Caki2 (cell line): ENCODE data around the gene CA4. TPM values are rescaled to one million over a fixed set of nuclear protein-coding genes. Genes with fewer than 3 reads are reported as not detected.

Experiments
- DNase-seq: peaks from one replicate; pipeline ENCODE4 v3.0.0-alpha.2; 2015; ENCODE audit warnings: low read depth
- in situ Hi-C: cut with HindIII; loops from 2 replicates; pipeline ENCODE4 v1.10.0; 2016; ENCODE audit warnings: low sequenced_read_pairs, low pct_unique_long_range_greater_than_20kb, mixed read lengths
- total RNA-seq: library from RNA; depleted of rRNA; stranded (reverse); fragments of >200 nt; shearing (Covaris generic); gene quantifications from 2 replicates; pipeline ENCODE4 v1.2.3, GENCODE V29; 2014; ENCODE audit warnings: low replicate concordance

The CA4 gene
- total RNA-seq, 1 experiment from 2014 or later: not detected

DNA sequence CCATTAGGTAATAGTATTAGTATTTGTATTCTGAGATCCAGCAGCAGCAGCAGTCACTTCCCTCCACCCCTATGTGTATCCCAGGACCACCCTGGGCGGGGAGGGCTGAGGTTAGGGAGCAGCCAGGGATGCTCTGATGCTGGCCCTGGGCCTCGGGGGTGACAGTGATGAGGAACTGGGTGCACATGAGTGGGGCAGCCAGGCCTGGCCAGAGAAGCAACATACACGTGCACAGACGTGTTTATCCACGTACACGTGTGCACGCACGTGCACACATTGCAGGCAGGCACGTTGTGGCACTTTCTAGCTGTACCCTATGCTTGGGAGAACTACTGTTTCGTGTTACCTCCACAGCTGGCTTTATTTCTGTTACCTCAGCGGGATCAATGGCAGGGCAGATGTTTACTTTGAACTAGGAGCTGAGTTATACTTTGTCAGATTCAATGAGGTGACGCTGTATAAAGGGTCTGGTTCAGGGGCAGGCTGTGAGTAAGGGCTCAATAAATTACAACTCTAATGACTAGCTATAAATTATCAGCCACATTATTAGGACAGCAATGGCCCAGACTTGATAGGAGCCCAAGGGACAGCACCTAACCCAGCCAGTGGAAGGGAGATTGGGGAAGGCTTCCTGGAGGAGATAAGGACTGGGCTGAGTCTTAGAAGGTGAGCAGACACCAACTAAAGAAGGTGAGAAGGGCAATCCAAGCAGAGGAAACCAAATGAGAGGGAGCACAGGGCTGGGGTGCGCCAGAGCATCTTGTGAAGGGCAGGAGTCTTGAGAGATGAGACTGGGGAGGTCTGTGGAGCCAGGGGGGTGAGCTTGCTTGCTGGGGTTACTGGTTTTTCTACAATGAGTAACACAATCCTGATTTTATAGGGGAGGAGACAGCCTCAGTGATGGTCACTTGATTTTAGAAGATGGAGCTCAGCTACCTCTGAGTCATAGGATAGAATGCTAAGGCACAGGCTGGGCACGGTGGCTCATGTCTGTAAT lies 22.4 kb upstream of the CA4 start:
- in situ Hi-C loops: loop anchor here (25.0 kb wide), 1 partner anchor 110 kb away; no protein-coding TSS in a partner anchor
- DNase-seq: no peak

DNA sequence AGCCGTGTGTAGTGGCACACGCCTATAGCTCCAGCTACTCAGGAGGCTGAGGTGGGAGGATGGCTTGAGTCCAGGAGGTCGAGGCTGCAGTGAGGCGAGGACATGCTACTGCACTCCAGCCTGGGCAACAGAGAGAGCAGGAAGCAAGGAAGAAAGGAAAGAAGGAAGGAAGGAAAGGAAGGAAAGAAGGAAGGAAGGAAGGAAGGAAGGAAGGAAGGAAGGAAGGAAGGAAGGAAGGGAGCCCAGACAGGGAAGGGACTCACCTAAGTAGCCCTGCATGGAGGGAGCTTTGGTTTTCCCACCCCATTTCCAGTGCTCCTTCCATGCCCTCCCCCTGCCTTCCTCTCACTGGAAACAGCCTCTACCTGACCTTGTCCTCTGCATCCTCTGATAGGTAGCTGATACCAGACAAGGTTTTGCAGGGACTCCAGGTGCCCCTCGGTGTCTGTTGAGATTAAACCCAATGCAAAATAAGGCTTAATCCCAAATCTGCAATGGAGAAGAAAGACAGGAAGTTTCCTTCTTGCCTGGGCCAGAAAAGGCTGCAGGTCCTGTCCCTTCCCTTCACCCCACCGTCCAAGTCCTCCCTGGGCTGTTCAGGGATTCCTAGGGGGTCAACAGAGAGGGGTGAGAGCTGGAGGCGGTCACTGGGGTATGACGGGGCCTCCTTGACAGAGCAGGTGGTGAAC lies 21.5 kb upstream of the CA4 start:
- DNase-seq: no peak
- in situ Hi-C loops: loop anchor here (25.0 kb wide), 1 partner anchor 109 kb away; no protein-coding TSS in a partner anchor

DNA sequence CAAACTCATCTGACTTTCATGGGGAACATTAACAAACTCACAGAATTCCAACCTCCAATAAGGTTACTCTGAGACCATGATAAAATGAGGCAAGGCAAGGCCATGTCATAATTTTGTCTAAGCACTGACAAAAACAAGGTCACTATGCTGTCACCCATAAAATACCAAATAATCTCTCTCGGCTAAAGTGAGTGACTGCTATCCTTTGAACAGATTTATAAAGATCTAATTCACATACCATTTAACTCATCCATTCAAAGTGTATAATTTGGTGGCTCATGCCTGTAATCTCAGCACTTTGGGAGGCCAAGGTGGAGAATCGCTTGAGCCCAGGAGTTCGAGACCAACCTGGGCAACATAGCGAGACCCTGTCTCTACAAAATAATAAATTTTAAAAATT lies 20.6 kb upstream of the CA4 start:
- no peak for DNase-seq
- in situ Hi-C loops: loop anchor here (25.0 kb wide), 1 partner anchor 108 kb away; no protein-coding TSS in a partner anchor

DNA sequence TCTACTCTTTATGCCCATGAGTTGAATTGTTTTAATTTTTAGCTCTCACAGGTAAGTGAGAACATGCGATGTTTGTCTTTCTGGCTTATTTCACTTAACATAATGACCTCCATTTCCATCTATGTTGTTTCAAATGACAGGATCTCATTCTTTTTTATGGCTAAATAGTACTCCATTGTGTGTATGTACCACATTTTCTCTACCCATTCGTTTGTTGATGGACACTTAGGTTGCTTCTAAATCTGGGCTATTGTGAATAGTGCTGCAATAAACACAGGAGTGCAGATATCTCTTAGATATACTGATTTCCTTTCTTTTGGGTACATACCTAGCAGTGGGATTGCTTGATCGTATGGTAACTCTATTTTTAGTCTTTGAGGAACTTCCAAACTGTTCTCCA lies 19.3 kb upstream of the CA4 start:
- in situ Hi-C loops: loop anchor here (25.0 kb wide), 1 partner anchor 107 kb away; no protein-coding TSS in a partner anchor
- DNase-seq: no peak

DNA sequence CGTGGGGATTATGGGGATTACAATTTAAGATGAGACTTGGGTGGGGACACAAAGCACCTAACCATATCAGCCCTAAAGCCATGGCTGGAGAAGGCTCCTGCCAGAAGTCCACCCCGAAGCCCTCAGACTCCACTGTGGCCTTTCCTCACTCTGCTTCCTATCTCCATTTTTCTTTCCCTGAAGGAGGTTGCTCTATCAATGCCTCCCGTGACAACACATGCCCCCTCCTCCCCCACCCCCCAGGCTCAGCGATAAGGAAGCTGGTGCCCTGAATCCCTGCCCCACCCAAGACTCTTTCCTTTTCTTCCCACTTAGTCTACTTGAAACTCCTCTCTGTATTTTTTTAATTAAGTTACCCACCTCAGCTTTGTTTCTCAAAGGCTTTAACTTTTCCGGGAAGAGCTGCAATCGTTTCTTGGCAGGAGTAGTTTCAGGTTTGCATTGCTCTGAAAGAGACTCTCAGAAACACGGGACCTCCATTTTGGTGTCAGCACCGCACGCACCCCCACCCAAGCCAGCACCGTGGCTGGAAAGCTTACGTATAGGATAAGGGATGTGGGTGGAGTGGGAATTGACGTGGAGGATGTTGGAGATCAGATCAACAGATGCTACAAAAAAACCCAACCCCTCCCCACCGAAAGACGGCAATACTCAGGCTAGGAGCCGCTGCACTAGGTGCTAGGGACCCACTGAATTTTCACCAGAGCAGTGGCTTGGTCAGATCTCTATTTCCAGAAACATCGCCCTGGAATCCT lies 15.2 kb upstream of the CA4 start:
- in situ Hi-C loops: loop anchor here (25.0 kb wide), 1 partner anchor 103 kb away; no protein-coding TSS in a partner anchor
- DNase-seq: peak; percentile 15

DNA sequence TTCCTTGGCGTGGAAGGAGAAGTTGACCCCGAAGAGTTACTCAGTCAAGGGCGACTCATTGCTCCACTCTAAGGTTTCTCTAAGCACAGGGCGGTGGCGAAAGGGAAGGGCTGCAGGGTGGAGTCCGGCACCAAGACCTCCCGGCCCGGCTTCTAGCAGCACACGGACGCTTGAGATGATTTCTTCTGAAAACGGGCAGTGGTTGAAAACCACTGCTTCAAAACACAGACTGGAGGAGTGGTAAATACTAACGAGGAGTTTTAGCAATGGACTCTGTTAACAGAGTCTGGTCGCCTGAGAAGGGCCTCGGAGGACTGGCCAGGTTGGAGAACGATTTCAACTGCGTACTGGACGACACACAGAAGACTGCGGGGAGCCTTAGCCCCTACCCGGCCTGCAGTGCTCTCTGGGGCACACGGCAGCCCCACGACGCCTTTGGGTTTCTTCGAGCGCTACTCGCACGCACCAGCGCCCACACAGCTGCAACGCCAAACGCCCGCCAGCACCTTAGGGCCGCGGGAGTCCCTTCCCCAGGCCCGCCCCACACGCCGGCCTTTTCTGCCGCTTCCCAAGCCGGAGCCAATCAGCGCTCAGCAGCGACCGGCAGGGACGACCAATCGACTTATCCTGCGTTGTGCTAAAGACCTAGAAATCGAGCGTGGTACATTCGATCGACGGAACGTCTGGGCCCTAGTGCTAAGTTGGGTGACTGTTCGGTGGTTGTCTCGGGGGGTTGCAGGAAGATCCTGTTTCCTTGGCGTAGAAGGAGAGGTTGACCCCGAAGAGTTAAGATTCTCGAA lies 14.4 kb upstream of the CA4 start:
- in situ Hi-C loops: loop anchor here (25.0 kb wide), 1 partner anchor 102 kb away; no protein-coding TSS in a partner anchor
- peak; percentile 84 for DNase-seq

DNA sequence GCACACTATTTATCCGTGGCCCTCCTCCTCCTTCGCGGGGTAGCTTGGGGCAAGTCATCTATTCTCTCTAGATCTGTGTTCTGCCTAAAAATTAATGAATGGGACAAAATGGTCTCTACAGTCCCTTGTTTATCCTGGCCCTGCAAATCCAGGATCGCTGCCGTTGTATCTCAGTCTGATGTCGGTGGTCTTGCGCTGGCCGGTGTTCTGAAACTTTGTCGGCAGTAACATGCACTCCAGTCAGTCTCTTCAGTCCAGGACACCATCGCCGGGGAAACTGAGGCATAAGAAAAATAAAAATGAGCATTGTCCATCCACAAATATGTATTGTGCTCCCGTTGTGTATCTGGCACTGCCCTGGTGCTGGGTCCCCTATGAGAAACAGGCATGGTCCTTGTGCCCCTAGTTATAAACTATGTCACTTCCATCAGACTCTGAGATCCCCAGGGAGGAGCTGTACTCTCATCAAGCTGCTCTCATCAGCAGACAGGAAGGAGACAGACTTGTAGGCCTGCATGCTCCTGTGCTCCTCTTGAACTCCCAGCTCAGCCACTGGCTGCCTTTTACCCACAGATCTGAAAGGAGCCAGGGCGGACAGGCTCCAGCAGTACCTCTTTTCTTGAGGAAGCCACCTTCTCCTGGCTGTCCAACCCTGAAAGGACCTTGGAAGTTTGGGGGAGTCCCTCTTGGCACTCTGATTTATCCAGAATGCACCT lies 13.7 kb upstream of the CA4 start:
- no peak for DNase-seq
- in situ Hi-C loops: loop anchor here (25.0 kb wide), 1 partner anchor 101 kb away; no protein-coding TSS in a partner anchor

DNA sequence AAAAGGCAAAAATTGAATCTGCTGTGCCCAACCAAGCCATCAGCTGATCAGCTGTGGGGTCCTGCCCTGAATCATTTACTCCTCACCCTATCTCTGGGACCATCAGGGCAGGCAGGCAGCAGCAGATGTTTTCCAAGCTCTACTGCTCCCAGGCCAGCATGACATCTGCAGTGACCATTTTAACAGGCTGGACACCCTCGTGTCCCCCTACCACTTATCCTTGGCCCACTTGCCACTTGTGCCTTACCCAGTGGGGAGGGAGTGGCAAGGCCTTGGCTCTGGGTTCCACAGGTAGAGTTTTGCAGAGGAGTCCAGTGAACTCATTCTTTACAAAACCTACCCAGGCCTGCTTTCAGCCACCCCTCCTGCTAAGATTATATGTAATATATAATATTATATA lies 12.0 kb upstream of the CA4 start:
- in situ Hi-C loops: loop anchor here (25.0 kb wide), 1 partner anchor 100 kb away; no protein-coding TSS in a partner anchor

DNA sequence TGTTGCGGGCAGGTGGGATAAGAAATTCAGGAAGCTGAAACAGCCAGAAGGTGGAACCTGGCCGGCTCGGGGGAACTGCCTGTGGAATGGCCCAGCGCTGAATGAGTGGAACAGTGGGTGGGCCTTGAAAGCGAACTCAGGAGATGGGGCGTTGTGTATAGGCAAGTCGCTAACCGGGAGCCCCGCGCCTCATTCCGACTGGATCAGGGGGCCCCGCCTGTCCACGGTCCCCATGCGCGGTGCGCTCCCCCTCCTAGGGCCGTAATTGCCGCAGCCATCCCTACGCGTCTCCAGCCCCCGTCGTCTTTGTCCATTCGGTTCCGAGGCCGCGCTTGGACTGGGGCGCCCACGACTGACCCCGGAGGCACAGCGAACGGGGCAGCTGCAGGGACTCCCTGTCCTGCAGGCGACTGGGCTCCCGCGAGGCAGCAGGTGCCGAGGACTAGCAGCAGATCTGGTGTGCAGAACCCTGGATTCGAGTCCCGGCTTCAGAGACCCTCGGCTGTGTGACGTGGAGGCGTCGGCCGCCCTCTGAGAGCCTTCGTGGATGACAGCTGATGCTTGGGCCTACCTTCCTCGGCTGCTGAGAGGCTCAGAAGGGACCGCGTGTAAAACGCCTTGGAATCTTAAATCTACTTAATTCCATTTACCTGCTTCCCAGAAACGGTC lies 10.9 kb upstream of the CA4 start:
- in situ Hi-C loops: loop anchor here (25.0 kb wide), 1 partner anchor 98 kb away; no protein-coding TSS in a partner anchor
- no peak for DNase-seq

More for the DNA sequence above, 12.0 kb upstream of the CA4 start:
- no peak for DNase-seq

DNA sequence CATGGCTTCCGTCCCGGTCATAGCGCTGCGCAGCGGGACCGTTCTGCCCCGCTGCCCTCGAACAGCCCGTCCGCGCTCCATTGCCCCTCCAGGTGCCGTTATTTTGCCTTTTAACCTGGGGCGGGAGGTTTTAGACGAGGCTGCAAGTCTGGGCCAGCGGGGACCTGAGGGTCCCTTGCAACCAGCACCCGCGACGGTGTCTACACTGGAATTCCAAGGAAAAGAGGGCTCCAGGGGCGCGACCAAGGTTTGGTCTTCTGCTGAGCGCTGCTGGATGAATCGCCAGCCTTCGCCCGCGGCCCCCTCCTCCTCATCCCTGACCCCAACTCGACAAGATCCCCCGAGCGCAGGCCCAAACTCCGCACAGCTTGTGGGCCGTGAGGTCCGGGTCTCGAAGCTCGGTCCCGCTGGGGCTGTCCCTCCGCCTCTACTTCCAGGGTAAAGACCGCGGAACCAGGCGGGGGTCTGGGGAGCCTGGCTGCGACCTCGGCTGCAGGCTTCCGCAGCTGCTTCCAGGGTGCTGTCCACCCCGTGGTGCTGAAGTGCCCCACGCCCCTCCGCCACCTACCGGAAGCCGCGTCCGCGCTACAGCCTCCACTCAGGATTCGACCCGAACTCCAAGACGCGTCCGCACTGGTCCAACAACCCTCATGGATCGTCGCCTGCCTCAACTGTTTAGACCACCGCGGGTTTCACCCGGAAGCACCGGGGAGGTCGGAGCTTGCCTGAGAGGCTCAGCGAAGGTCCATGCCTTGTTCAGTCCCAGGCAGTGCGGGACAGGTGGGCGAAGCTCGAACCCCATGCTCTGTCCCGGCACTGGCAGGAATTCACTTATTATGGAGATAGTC lies 10.1 kb upstream of the CA4 start:
- peak; percentile 52 for DNase-seq
- in situ Hi-C loops: loop anchor here (25.0 kb wide), 1 partner anchor 98 kb away; no protein-coding TSS in a partner anchor

DNA sequence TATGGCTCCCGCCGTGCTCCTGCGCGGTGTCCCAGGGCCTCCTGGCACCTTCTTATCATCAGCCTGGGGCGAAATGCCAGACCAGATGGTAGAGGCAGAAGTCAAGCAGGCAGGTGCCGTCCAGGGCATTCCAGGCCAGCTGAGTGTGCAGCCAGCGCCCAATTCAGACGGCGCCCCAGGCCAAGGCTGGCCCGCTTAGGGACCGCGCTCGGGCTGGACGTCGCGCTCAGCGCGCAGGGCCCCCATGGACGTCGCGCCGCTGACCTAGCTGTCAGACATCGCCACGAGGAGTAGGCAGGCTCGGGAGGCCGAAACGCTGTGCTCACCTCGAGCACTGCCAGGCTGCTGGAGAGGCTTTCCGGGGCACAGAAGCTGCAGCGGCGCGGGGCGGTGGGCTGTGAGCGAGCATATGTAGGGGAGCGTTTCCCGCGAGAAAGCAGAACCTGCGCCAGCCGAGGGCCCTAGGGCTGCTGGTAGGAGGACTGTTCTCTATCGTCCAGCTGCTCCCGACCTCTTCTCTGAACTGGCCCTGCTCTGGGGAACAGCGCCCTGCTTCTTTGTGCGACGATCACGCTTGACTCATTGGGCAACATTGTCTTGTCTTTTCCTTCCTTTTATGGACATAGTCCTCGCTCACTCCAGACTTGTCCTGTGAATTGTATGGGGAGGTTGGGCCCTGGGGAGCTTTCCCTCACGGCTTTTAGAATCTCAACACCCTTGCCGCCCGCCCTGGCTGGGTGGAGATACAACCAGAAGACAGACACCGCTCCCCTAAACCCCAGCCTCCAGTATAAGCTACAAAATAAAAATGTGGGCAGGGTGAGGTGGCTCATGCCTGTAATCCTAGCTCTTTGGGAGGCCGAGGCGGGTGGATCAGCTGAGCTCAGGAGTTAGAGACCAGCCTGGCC lies 8.4 kb upstream of the CA4 start:
- in situ Hi-C loops: loop anchor here (25.0 kb wide), 1 partner anchor 96 kb away; no protein-coding TSS in a partner anchor
- no peak for DNase-seq

DNA sequence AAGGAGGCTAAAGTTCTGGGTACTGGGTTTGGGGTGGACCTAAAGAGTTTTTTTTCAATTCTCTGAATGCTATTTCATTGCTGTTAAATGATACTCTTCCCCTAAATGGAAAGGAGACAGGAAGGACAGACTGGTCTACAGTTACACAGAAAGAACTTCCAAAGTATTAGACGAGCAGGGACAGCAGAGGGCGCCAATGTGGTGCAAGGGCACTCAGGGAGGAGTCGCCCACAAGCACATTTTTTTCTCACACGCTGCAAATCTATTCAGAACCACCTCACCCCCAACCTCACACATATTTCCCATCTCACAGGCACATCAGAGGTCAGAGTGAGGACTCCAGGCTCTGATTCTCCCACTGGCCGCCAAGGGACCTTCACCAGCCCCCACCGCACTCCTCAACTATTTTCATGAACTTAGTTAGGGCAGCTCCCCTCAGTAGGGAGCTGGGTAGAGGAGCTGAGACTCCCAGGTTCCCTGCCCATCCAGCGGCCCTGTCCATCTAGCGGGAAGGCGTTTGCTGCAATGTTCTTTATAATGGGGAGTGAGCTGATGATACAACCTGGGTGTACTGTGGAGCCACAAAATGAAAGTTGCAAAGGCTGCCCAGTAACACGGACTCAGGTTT lies 6.8 kb upstream of the CA4 start:
- in situ Hi-C loops: loop anchor here (25.0 kb wide), 1 partner anchor 94 kb away; no protein-coding TSS in a partner anchor
- peak; percentile 81 for DNase-seq

DNA sequence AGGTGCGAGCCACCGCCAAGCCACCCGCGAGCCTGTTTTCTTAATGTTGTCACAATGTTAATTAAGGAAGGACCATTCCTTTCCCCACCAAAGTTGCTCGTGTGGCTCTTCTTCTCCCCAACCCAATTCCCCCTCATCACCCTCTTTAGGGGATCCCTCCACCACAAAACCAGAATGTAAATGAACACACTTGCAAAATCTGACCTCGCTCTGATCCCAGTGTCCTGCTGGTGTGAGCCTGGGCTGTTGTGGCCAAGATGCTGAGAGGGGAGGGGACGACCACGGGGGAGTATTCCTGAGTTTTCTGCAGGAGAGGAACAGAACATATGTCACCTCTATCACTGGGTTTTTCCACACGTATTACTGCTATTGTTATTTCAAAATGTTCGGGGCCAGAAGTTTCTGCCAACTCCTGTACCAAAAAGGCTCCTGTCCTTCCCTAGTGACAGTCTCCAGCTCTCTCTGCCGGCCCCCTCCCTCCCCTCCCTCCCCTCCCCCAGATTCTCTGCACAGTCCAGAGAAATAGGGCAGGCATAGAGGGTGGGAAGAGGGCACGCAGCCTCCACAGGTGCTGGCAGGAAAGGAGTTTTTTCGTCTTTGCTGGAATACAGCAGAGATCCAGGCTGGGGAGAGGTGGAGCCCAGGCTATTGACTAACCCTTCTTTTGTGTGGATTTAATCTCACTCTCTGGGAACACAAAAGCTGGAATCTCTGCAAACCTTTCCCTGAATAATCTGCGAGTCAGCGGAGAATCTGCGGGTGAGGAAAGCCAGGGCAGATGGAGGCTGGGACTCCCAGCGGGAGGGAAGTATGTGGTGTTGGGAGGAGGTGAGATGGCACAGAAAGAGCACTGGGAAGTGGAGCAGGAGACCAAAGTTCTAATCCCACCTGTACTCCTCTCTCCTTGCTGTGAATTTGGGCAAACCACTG lies 4.5 kb upstream of the CA4 start:
- in situ Hi-C loops: loop anchor here (25.0 kb wide), 1 partner anchor 92 kb away; no protein-coding TSS in a partner anchor
- DNase-seq: no peak
